ENCODE results near the gene USP54. TPM values are rescaled to one million over a fixed set of nuclear protein-coding genes. Genes with fewer than 3 reads are reported as not detected.

USP54 gene
- total RNA-seq: 64.2 and 77.6 TPM in 2 replicates

- H3K4me3 ChIP-seq (ENCODE audit: low read depth, low read length): peak within 1 kb of the TSS; percentile 13
- no peaks in the 10 kb centered on the region for H3K36me3 ChIP-seq (ENCODE audit: control insufficient read depth, insufficient read depth, low read length)
- TF ChIP-seq CTCF (IDR thresholded peaks at IDR 0.05; ENCODE audit: insufficient read depth, low read length, poor library complexity, severe bottlenecking): no peak
- no peaks in the 10 kb centered on the region for H3K27me3 ChIP-seq (ENCODE audit: control insufficient read depth, insufficient read depth, low read length)
- peak; percentile 79 for DNase-seq (ENCODE audit: low read depth)
These were observed at the start of gene USP54 for GRCh38 chr10:73590881-73591799. Gene USP54, minus strand, starts transcription at chr10:73591342. Its CDS starts 15,684 bp downstream, at chr10:73575658.

- no peak for TF ChIP-seq CTCF (IDR thresholded peaks at IDR 0.05; ENCODE audit: insufficient read depth, low read length, poor library complexity, severe bottlenecking)
- no peaks in the 10 kb centered on the region for H3K27me3 ChIP-seq (ENCODE audit: control insufficient read depth, insufficient read depth, low read length)
- no peaks in the 10 kb centered on the region for H3K36me3 ChIP-seq (ENCODE audit: control insufficient read depth, insufficient read depth, low read length)
- no peak for DNase-seq (ENCODE audit: low read depth)
- H3K4me3 ChIP-seq (ENCODE audit: low read depth, low read length): no peak overlapping the region
These were observed 48.1 kb upstream of the USP54 start for GRCh38 chr10:73639286-73639685.

GRCh38 chr10:73635781-73636180 lies 44.6 kb upstream of the USP54 start:
- TF ChIP-seq CTCF (IDR thresholded peaks at IDR 0.05; ENCODE audit: insufficient read depth, low read length, poor library complexity, severe bottlenecking): no peak

GRCh38 chr10:73634421-73634820 lies 43.3 kb upstream of the USP54 start:
- no peak for TF ChIP-seq CTCF (IDR thresholded peaks at IDR 0.05; ENCODE audit: insufficient read depth, low read length, poor library complexity, severe bottlenecking)
- H3K36me3 ChIP-seq (ENCODE audit: control insufficient read depth, insufficient read depth, low read length): no peaks in the 10 kb centered on the region
- H3K4me3 ChIP-seq (ENCODE audit: low read depth, low read length): no peak overlapping the region
- DNase-seq (ENCODE audit: low read depth): no peak
- no peaks in the 10 kb centered on the region for H3K27me3 ChIP-seq (ENCODE audit: control insufficient read depth, insufficient read depth, low read length)

More at GRCh38 chr10:73635781-73636180, 44.6 kb upstream of the USP54 start:
- no peaks in the 10 kb centered on the region for H3K36me3 ChIP-seq (ENCODE audit: control insufficient read depth, insufficient read depth, low read length)
- no peak for DNase-seq (ENCODE audit: low read depth)
- no peaks in the 10 kb centered on the region for H3K27me3 ChIP-seq (ENCODE audit: control insufficient read depth, insufficient read depth, low read length)
- no peak overlapping the region for H3K4me3 ChIP-seq (ENCODE audit: low read depth, low read length)

GRCh38 chr10:73629165-73629564 lies 38.0 kb upstream of the USP54 start:
- Histone ChIP-seq H3K4me3 (ENCODE audit: low read depth, low read length) (no peak overlapping the region), H3K36me3 (ENCODE audit: control insufficient read depth, insufficient read depth, low read length) (no peaks in the 10 kb centered on the region), H3K27me3 (ENCODE audit: control insufficient read depth, insufficient read depth, low read length) (no peaks in the 10 kb centered on the region)
- no peak for TF ChIP-seq CTCF (IDR thresholded peaks at IDR 0.05; ENCODE audit: insufficient read depth, low read length, poor library complexity, severe bottlenecking)
- DNase-seq (ENCODE audit: low read depth): no peak
